LNCAP (cell line): Measurements from ENCODE around the gene NDUFS6.

Experiments used
- CTCF ChIP-seq: fragments of 450-650 bp; IDR thresholded peaks from 2 replicates; pipeline ENCODE4 v1.5.1; 2017; ENCODE audit warnings: mild to moderate bottlenecking

The NDUFS6 gene

GRCh38 chr5:1768283-1769000 is 32.8 kb upstream of the NDUFS6 start:
- no peak for TF ChIP-seq CTCF

GRCh38 chr5:1769017-1769640 is 32.1 kb upstream of the NDUFS6 start:
- TF ChIP-seq CTCF, result no peak

- TF ChIP-seq CTCF, result no peak
These were observed 31.3 kb upstream of the NDUFS6 start for GRCh38 chr5:1769752-1770442.

- no peak for TF ChIP-seq CTCF
These were observed 30.8 kb upstream of the NDUFS6 start for GRCh38 chr5:1770443-1770802.

GRCh38 chr5:1771149-1772065 is 29.8 kb upstream of the NDUFS6 start:
- no peak for TF ChIP-seq CTCF

GRCh38 chr5:1772634-1773033 is 28.6 kb upstream of the NDUFS6 start:
- TF ChIP-seq CTCF, result peak; percentile 48

- no peak for TF ChIP-seq CTCF
These were observed 24.4 kb upstream of the NDUFS6 start for GRCh38 chr5:1776831-1777230.
